GM19372 (cell line): ENCODE data around the gene IL19.

ENCODE experiments used
- ATAC-seq: cut with Tn5 transposase; IDR thresholded peaks from one replicate; pipeline ENCODE4 v1.9.1; 2021; ENCODE audit warnings: mild to moderate bottlenecking, low read depth, moderate library complexity; ENCODE audit not compliant: unreplicated experiment

IL19 gene

DNA sequence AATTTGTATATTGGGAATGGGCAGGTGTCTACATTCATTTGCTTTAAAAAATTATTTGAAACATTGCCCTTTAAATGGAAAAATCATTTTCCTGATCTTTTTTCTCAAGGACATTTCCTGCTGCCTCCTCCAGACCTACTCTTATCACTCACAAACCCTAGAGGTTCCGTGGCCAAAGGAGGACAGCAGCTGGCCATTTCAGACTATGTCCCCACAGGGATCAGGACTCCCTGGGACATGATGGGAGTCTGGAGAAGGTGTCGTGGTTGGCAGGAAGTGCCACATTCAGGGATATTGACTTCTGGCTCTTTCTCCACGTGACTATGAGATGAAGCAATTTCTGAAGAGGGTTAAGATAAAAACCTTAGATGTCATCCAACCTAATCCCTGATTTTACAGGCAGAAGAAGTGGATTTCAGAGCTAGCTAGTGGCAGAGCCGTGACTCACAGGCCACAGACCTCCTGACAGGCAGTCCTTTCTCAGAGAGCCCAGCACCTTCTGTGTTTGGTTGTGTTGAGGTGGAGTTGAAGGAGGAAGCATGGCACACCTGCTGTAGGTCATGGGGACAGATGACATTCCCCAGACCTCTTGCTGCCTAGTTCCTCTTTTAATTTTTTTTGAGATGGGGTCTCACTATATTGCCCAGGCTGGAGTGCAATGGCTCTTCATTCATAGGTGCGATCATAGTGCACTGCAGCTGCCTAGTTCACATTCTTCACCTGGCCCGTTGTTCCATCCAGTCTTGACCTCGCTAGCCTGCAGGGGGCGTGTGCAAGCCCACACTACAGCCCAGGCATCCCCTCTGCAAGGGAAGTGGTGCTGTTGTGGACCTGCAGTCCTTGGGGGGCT, 27.2 kb downstream of the IL19 start:
- no peak for ATAC-seq

GRCh38 chr1:206798384-206798996, 27.9 kb downstream of the IL19 start:
- ATAC-seq, result no peak

- no peak for ATAC-seq
Observed at GRCh38 chr1:206799311-206799710, 28.7 kb downstream of the IL19 start.

DNA sequence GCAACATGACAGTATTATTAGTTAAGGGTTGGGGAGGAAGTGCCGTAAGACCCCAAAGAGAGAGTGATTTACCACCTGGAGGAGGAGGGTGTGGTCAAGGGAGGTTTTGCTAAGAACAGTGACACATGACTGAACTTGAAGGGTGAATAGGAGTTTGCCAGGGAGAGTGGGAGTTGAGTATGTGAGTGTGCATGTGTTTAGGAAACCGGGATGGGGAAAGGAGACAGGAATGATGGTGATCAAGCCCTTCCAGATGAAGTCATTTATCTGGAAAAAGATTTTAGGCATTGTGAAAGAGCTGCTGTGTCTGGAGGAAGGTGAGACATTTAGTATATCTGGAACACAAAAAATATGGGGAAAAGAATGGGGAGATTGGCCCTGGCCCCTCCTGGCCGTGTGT, 29.8 kb downstream of the IL19 start:
- ATAC-seq, result no peak

DNA sequence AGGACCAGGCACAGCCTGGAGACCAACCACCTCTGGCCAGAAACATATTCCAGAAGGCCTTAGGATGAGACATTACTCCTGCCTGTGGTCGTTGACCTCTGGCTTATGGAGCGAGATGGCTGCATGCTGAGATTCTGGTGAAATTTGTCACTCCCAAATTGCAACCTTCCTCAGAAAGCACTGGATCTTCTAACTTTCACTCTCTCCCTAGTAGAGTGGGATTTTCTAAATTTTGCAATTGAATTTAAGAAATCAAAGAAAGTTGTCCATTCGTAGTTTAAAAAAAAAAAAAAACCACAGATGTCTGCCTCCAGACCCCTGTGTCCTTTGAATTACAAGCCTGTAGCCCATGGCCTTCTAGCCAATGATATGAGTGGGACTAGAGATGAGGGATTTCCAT, 30.3 kb downstream of the IL19 start:
- ATAC-seq, result no peak

DNA sequence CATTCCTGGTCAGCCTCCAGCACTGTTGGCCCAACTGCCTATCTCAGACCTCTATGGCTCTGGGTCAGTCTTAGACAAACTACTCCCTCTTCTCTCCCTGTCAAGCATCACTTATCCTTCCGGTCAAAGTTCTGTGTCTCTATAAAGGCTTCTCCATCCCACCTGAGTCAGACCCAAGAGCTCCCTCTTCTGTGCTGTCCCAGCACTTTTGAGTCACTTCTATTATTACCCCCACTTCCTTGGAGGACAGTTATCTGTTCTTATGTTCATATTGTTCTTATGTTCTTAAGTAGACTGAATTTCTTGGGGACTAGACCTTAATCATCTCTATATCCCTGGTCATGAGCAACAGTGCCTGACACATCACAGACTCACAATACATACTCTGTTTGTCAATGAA, 30.9 kb downstream of the IL19 start:
- ATAC-seq, result no peak

DNA sequence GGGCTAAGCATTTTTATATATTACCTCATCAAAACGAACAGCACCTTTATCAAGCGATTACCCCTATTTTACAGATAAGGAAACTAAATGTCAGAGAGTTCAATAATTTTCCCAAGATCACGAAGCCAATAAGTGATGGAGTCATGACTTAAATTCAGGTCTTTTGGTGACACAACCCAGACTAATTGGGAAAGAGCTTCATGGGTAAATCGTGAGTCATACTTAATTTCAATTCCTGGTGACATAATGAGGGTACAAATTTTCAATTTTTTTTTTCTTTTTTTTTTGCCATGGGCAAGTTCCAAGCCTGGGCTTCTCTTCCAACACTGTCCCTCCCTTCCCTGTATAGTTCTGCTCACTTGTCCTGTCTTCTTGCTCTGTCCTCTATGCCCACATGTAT, 31.8 kb downstream of the IL19 start:
- no peak for ATAC-seq

- ATAC-seq, result peak; percentile 99
Observed at GRCh38 chr1:206803221-206803730, 32.7 kb downstream of the IL19 start.

GRCh38 chr1:206804156-206804737, 33.7 kb downstream of the IL19 start:
- no peak for ATAC-seq

DNA sequence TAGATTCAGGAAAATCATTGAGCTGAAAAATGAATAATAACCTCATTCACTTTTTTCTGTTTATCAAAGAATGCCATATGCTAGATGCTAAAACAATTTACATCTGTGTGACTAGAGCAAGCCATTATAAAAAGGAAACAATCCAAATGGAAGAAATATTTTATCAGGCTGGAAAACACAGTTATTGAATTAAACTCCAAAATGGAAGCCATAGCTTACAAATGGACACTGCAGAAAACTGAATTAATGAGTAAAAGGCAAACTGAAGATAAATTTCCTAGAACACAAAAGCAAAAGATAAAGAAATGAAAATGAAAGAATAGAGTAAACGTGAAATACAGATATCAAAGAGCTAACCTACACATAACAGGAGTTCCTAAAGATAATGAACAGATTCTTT, 34.8 kb downstream of the IL19 start:
- ATAC-seq, result no peak

DNA sequence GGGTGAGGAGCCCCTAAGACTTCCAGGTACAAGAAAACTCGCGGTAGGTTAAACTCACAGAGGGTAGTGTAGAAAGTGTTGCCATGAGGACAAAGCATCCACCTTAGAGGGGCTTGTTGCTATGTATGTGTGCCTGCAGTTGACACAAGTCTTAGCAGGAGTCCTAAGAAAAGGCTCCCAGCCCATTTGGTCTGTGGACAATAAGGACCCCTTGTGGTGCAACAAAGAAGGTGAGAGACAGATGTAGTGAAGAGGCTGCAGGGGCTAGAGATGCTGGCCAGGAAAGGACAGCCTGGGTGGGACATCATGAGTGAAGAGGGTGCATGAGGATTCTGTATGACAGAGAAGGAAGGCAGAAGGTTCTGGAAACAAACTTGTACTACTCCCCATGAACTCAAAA, 38.0 kb downstream of the IL19 start:
- ATAC-seq, result peak; percentile 54

GRCh38 chr1:206809504-206810084, 39.0 kb downstream of the IL19 start:
- no peak for ATAC-seq

- no peak for ATAC-seq
Observed at GRCh38 chr1:206812471-206812870, 41.9 kb downstream of the IL19 start.

DNA sequence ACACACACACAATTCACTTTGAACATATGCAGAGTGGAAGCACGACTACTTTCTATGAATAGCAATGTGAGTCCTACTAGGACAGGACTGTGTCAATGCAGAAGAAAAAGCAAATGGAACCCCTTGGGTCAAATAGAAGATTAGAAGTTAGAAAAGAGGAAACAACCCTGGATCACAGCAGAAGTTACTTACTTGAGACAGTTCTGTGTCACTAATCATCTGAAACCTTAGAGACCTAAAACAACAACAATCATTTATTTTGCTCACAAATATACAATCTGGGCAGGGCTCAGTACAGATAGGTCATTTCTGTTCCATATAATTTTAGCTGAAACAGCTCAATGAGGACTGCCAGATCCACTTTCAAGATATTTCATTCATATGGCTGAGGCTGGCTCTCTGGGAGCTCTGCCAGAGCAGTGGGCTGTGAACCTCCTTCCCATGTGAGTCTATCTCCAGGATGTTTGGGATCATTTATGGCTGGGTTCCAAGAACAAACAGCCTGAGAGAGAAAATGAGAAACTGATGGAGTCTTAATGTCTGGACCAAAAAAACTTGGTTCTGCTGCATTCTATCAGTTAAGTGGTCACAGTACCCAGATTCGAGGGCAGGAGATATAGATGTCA, 44.3 kb downstream of the IL19 start:
- no peak for ATAC-seq

- ATAC-seq, result no peak
Observed at GRCh38 chr1:206816390-206817287, 46.1 kb downstream of the IL19 start.

- ATAC-seq, result no peak
Observed at GRCh38 chr1:206821493-206821892, 50.9 kb downstream of the IL19 start.

GRCh38 chr1:206823727-206824126, 53.2 kb downstream of the IL19 start:
- no peak for ATAC-seq

DNA sequence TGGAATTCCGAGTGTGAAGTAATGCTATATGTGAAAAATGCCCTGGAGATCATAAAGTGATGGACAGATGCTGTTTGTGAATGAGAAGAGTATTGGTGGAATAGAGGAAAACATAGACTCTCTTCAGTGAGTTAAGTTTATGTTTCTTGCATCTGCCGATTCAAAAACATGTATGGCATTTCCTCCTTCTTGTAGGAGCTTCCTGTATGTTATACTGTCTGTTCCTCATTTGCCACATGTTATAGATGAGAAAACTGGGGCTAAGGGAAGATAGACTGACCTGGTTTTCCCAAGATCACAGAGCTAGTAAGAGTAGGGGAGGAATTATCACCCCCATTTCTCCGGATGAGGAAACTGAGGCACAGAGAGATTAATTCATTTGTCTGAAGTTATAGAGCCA, 53.8 kb downstream of the IL19 start:
- ATAC-seq, result no peak

- ATAC-seq, result no peak
Observed at GRCh38 chr1:206826394-206826793, 55.8 kb downstream of the IL19 start.

DNA sequence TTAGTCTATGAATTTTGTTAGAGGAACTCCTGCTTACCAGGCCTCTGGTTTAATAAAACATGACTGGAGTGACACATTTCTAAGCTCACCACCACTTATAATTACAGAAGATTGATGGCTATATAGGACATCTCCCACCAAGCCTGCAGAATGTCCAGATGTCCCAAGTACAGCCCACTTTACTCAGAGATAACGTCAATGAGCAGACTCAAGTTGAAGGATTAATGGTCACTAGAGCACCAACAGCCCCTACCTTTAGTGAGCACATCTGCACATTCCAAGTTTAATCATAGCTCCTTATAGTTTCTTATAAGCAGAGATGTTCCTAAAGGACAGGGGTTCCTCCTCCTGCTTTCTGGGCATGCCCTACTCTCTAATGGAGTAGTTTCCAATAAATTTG, 57.5 kb downstream of the IL19 start:
- ATAC-seq, result no peak
